Adrenal gland (tissue), 12 donors: ENCODE data around the gene TEX13A. TPM values are rescaled to one million over a fixed set of nuclear protein-coding genes. Genes with fewer than 3 reads are reported as not detected.

Experiments
- DNase-seq, 7 donors: peaks; one replicate each; pipeline ENCODE4 v3.0.0-alpha.2; 2019 to 2020
- H3K27ac ChIP-seq, 5 donors: fragments of 200-600 bp; sonication (generic) in 4 of 5; 1 replicate in 3 of 5; 2 replicates in 2 of 5; pipeline versions ENCODE4 v1.5.1 to v1.8.0; 2016 to 2020; ENCODE audit warnings: mild to moderate bottlenecking in 1 of 5
- H3K27me3 ChIP-seq: fragments of 200-600 bp; 2 replicates; pipeline ENCODE4 v1.8.0; 2021
- H3K36me3 ChIP-seq, 2 donors: fragments of 200-600 bp; replicated peaks in 1 of 2; 1 replicate in 1 of 2; 2 replicates in 1 of 2; pipeline versions ENCODE4 v1.5.1 to v1.8.0; 2018 to 2022
- H3K4me1 ChIP-seq, 2 donors: fragments of 200-600 bp; replicated peaks in 1 of 2; 1 replicate in 1 of 2; 2 replicates in 1 of 2; pipeline versions ENCODE4 v1.5.1 to v1.8.0; 2018 to 2021
- H3K4me3 ChIP-seq, 4 donors: fragments of 200-600 bp; sonication (generic) in 3 of 4; one replicate each; pipeline ENCODE4 v1.5.1; 2016 to 2018
- H3K9me3 ChIP-seq, 3 donors: fragments of 200-600 bp; sonication (generic) in 1 of 3; replicated peaks in 1 of 3; 1 replicate in 2 of 3; 2 replicates in 1 of 3; pipeline versions ENCODE4 v1.5.1 to v1.8.0; 2016 to 2021
- CTCF ChIP-seq, 6 experiments: fragments of 450-650 bp in 4 of 6; fragments of 200-600 bp in 2 of 6; sonication (generic) in 1 of 6; IDR thresholded peaks; 1 replicate in 5 of 6; 2 replicates in 1 of 6; pipeline versions ENCODE4 v1.5.1 to v1.8.0; 2016 to 2021; ENCODE audit warnings: antibody characterized with exemption in 6 of 6, mild to moderate bottlenecking in 2 of 6, moderate library complexity in 1 of 6
- POLR2A ChIP-seq, 2 donors: fragments of 450-650 bp; IDR thresholded peaks; one replicate each; pipeline ENCODE4 v1.6.1; 2017; ENCODE audit warnings: antibody characterized with exemption in 2 of 2, mild to moderate bottlenecking in 2 of 2, moderate library complexity in 1 of 2
- WGBS, 4 donors: extraction: QIAGEN DNeasy Blood & Tissue Kit in 2 of 4; methylation state at CpG; one replicate each; pipeline versions ENCODE4 v1.1.5 to v1.1.7; 2013 to 2017; 5-methylcytosine and 5-hydroxymethylcytosine counted together
- intact Hi-C, 2 donors: fragments of 100-400 bp; cut with DNase I; formaldehyde crosslinking; loops; one replicate each; pipeline versions ENCODE4 v1.14.1 to v1.15.0; 2022 to 2023
- polyA plus RNA-seq, 3 donors: library from polyadenylated mRNA; stranded (reverse); fragments of 200-250 nt in 2 of 3; fragments of 350-450 nt in 1 of 3; fragmentation: Illumina TruSeq in 1 of 3; extraction: RNeasy Lipid Tissue Mini Kit (QIAGEN cat#74804) in 1 of 3; gene quantifications; one replicate each; pipeline ENCODE4 v1.2.3, GENCODE V29; 2013 to 2014
- total RNA-seq, 9 donors: library from RNA; depleted of rRNA in 4 of 9; stranded (reverse); fragments of >200 nt in 4 of 9; fragments of 120-200 nt in 1 of 9; fragmentation: NEBNext Ultra II Directional in 1 of 9; extraction: Animal tissue kit (Norgen Biotek cat#: 25700) in 1 of 9; gene quantifications; one replicate each; pipeline versions ENCODE4 v1.1.0 to v1.2.4, GENCODE V29; 2013 to 2023
- donor health status: healthy with polysubstance abuse.
- donor health status: Bipolar disorder and iron deficiency.
- donor health status: DM: yes; HTN: yes; CAD: no.
- donor health status: DM: no; HTN: no; CAD: no.
- donor health status: DM: no; HTN: no; CAD: no.
- donor health status: DM: yes; HTN: yes; CAD: no.

Gene TEX13A
- total and polyA plus RNA-seq, 12 donors: not detected

DNA sequence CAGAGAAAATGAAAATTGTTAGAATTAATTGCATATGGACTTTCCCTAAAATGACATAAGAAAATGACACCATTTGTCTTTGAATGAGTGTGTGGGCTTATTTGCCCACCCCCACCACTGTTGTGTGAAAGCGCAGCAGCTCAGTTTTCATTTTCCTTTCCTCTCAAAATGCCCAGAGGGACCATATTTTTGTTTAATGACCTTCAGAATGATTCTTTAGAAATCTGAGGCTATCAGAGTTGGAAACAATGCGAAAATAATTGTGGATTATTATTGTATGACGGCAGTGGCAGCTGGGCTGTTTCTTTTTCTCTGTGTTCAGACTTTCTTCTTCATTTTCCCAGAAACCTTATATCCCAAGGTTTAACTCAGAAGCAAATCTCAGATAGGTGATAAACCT is 44.6 kb upstream of the TEX13A start:
- WGBS, 4 donors: 57 to 67% (median 60%) methylated on average over 3 of the region's 3 CpGs
- H3K4me3 ChIP-seq: no peak overlapping the region
- no peaks in the 10 kb centered on the region for H3K9me3 ChIP-seq
- no peak overlapping the region for H3K27ac ChIP-seq
- no peak for DNase-seq
- TF ChIP-seq CTCF (IDR thresholded peaks at IDR 0.05) (no peak), POLR2A (IDR thresholded peaks at IDR 0.05) (no peak)
- peaks cover 15% of the 10 kb centered on the region for H3K27me3 ChIP-seq
- intact Hi-C loops: no loop called here
- H3K4me1 ChIP-seq: no peaks in the 10 kb centered on the region
- H3K36me3 ChIP-seq: no peaks in the 10 kb centered on the region

- intact Hi-C loops: no loop called here
- Histone ChIP-seq H3K36me3 (no peaks in the 10 kb centered on the region), H3K27me3 (peaks cover 21% of the 10 kb centered on the region), H3K9me3 (no peaks in the 10 kb centered on the region), H3K4me3 (no peak overlapping the region), H3K4me1 (no peaks in the 10 kb centered on the region), H3K27ac (no peak overlapping the region)
- TF ChIP-seq POLR2A (IDR thresholded peaks at IDR 0.05): no peak
- TF ChIP-seq CTCF (IDR thresholded peaks at IDR 0.05): no peak
- DNase-seq: no peak
- WGBS, 4 donors: 83 to 89% (median 89%) methylated on average over 1 of the region's 1 CpG; no CpG with 5 or more reads in 1 of the 4 donors
These were observed 43.3 kb upstream of the TEX13A start for GRCh38 chrX:105263801-105264200.

- H3K9me3 ChIP-seq: no peaks in the 10 kb centered on the region
- peaks cover 19% of the 10 kb centered on the region for H3K27me3 ChIP-seq
- no peak overlapping the region for H3K27ac ChIP-seq
- no peaks in the 10 kb centered on the region for H3K36me3 ChIP-seq
- TF ChIP-seq CTCF (IDR thresholded peaks at IDR 0.05) (no peak), POLR2A (IDR thresholded peaks at IDR 0.05) (no peak)
- 70 to 87% (median 78%) methylated on average over 2 of the region's 2 CpGs for WGBS, 4 donors
- H3K4me1 ChIP-seq: no peaks in the 10 kb centered on the region
- H3K4me3 ChIP-seq: no peak overlapping the region
- intact Hi-C loops: no loop called here
- no peak for DNase-seq
These were observed 42.7 kb upstream of the TEX13A start for GRCh38 chrX:105263171-105263570.

GRCh38 chrX:105260291-105261043 is 40.0 kb upstream of the TEX13A start:
- TF ChIP-seq CTCF (IDR thresholded peaks at IDR 0.05): no peak
- TF ChIP-seq POLR2A (IDR thresholded peaks at IDR 0.05): no peak
- H3K4me1 ChIP-seq: no peaks in the 10 kb centered on the region
- WGBS, 4 donors: 40 to 81% (median 65%) methylated on average over 1 to 8 of the region's 8 CpGs
- H3K27ac ChIP-seq: no peak overlapping the region
- no peaks in the 10 kb centered on the region for H3K36me3 ChIP-seq
- H3K27me3 ChIP-seq: peaks cover 11% of the 10 kb centered on the region
- H3K4me3 ChIP-seq: no peak overlapping the region
- no peak for DNase-seq
- no peaks in the 10 kb centered on the region for H3K9me3 ChIP-seq
- intact Hi-C loops: no loop called here
